Testis (tissue), 3 donors: ENCODE results near the gene PAGR1. TPM values are rescaled to one million over a fixed set of nuclear protein-coding genes. Genes with fewer than 3 reads are reported as not detected.

Source experiments
- DNase-seq: peaks from one replicate; pipeline ENCODE4 v3.0.0-alpha.2; 2019
- H3K27ac ChIP-seq, 2 donors: fragments of 200-600 bp; sonication (generic); one replicate each; pipeline ENCODE4 v1.5.1; 2019
- H3K27me3 ChIP-seq: fragments of 200-600 bp; sonication (generic); one replicate; pipeline ENCODE4 v1.5.1; 2019
- H3K36me3 ChIP-seq: fragments of 200-600 bp; sonication (generic); one replicate; pipeline ENCODE4 v1.5.1; 2017; ENCODE audit warnings: low read depth; ENCODE audit errors: missing control alignments
- H3K4me1 ChIP-seq: fragments of 200-600 bp; sonication (generic); one replicate; pipeline ENCODE4 v1.5.1; 2019
- H3K4me3 ChIP-seq, 2 donors: fragments of 200-600 bp; sonication (generic); one replicate each; pipeline ENCODE4 v1.5.1; 2017 to 2019
- H3K9me3 ChIP-seq: fragments of 200-600 bp; sonication (generic); one replicate; pipeline ENCODE4 v1.5.1; 2017
- POLR2A ChIP-seq: fragments of 450-650 bp; IDR thresholded peaks from one replicate; pipeline ENCODE4 v1.6.1; 2017; ENCODE audit warnings: antibody characterized with exemption, mild to moderate bottlenecking, moderate library complexity
- WGBS, 2 donors: methylation state at CpG; one replicate each; pipeline ENCODE4 v1.1.5; 2018; 5-methylcytosine and 5-hydroxymethylcytosine counted together
- intact Hi-C: fragments of 100-400 bp; cut with DNase I; formaldehyde crosslinking; loops from one replicate; pipeline ENCODE4 v1.15.1; 2023; ENCODE audit warnings: low total_unique reads
- polyA plus RNA-seq: library from polyadenylated mRNA; stranded (reverse); fragments of 350-450 nt; fragmentation: Illumina TruSeq; extraction: RNeasy Lipid Tissue Mini Kit (QIAGEN cat#74804); gene quantifications from one replicate; pipeline ENCODE4 v1.2.3, GENCODE V29; 2014; ENCODE audit warnings: low read depth, low replicate concordance; ENCODE audit not compliant: insufficient read depth
- total RNA-seq, 2 donors: library from RNA; depleted of rRNA; stranded (reverse); fragments of >200 nt; gene quantifications; one replicate each; pipeline ENCODE4 v1.2.3, GENCODE V29; 2016
- TF ChIP-seq, protein P1 (sequence below), 3 experiments: fragments of 450-650 bp in 2 of 3; fragments of 200-600 bp in 1 of 3; sonication (generic) in 1 of 3; IDR thresholded peaks; one replicate each; pipeline ENCODE4 v1.5.1; 2016 to 2019; ENCODE audit warnings: antibody characterized with exemption in 3 of 3, mild to moderate bottlenecking in 2 of 3, moderate library complexity in 1 of 3

Gene PAGR1
- total and polyA plus RNA-seq, 3 donors from 2014 or later, result 36.1 to 68.4 (median 53.0) TPM

DNA sequence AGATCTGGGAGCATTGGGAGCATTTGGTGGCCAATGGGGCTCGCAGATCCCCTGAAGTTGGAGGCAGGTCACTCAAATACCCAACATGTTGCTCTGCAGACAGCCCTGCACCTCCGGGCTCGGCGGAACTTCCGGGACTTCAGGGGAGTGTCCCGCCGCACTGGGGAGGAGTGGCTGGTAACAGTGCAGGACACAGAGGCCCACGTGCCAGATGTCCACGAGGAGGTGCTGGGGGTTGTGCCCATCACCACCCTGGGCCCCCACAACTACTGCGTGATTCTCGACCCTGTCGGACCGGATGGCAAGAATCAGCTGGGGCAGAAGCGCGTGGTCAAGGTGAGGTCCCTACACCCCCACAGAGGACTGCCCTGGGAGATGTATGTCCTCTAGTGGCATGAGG lies 20.7 kb downstream of the PAGR1 start:
- H3K4me1 ChIP-seq, result peaks cover 13% of the 10 kb centered on the region
- no peaks in the 10 kb centered on the region for H3K27me3 ChIP-seq
- TF ChIP-seq, protein P1, sequence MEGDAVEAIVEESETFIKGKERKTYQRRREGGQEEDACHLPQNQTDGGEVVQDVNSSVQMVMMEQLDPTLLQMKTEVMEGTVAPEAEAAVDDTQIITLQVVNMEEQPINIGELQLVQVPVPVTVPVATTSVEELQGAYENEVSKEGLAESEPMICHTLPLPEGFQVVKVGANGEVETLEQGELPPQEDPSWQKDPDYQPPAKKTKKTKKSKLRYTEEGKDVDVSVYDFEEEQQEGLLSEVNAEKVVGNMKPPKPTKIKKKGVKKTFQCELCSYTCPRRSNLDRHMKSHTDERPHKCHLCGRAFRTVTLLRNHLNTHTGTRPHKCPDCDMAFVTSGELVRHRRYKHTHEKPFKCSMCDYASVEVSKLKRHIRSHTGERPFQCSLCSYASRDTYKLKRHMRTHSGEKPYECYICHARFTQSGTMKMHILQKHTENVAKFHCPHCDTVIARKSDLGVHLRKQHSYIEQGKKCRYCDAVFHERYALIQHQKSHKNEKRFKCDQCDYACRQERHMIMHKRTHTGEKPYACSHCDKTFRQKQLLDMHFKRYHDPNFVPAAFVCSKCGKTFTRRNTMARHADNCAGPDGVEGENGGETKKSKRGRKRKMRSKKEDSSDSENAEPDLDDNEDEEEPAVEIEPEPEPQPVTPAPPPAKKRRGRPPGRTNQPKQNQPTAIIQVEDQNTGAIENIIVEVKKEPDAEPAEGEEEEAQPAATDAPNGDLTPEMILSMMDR (IDR thresholded peaks at IDR 0.05), result no peak
- TF ChIP-seq POLR2A, result no peak
- intact Hi-C loops, result no loop called here
- WGBS, 2 donors, result 69 to 75% methylated on average over 14 to 15 of the region's 15 CpGs
- no peak for DNase-seq
- H3K27ac ChIP-seq, result no peak overlapping the region
- H3K36me3 ChIP-seq, result no peaks in the 10 kb centered on the region
- H3K9me3 ChIP-seq, result no peaks in the 10 kb centered on the region
- no peak overlapping the region for H3K4me3 ChIP-seq

DNA sequence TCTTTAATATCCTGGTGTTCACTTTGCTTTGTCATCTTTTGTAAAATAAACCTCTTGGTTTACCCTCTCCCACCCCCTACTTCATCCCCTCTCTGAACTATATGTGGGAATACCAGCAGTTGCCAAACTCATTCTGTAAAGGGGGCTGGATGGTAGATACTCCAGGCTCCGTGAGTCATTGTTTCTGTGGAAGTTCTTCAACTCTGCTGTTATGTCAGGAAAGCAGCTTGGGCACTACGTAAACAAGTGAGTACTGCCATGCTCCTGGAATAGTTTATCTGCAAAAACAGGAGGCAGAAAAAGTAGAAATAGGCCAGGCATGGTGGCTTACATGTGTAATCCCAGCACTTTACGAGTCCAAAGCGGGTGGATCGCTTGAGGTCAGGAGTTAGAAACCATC lies 21.9 kb downstream of the PAGR1 start:
- Histone ChIP-seq H3K9me3 (no peaks in the 10 kb centered on the region), H3K27ac (no peak overlapping the region), H3K4me3 (no peak overlapping the region), H3K36me3 (no peaks in the 10 kb centered on the region), H3K4me1 (peaks cover 13% of the 10 kb centered on the region), H3K27me3 (no peaks in the 10 kb centered on the region)
- intact Hi-C loops, result no loop called here
- TF ChIP-seq POLR2A, result no peak
- no peak for DNase-seq
- 94 to 97% methylated on average over 5 of the region's 5 CpGs for WGBS, 2 donors

DNA sequence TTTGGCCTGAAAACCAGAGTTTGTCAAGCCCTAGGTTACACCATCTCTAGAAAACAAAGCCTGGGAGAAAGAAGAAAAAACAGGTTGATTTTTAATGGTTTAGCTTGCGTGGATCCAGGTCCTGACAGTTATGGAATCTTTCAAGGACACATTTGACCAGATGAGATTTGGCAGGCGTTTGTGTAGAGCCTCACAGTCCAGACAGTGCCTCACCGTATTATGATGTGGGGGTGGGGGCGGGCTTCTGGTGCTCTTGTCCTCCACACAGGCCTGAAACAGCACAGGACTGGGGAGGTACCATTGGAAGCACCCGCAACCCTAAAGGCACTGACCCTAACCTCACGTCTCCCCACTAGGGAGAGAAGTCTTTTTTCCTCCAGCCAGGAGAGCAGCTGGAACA lies 23.9 kb downstream of the PAGR1 start:
- peak; percentile 69 for DNase-seq
- Histone ChIP-seq H3K27me3 (no peaks in the 10 kb centered on the region), H3K36me3 (no peaks in the 10 kb centered on the region), H3K9me3 (no peaks in the 10 kb centered on the region), H3K4me3 (no peak overlapping the region), H3K27ac (no peak overlapping the region), H3K4me1 (peaks cover 13% of the 10 kb centered on the region)
- intact Hi-C loops, result no loop called here
- no peak for TF ChIP-seq POLR2A
- TF ChIP-seq, protein P1 (IDR thresholded peaks at IDR 0.05), result no peak
- WGBS, 2 donors, result 41 to 42% methylated on average over 6 of the region's 6 CpGs

DNA sequence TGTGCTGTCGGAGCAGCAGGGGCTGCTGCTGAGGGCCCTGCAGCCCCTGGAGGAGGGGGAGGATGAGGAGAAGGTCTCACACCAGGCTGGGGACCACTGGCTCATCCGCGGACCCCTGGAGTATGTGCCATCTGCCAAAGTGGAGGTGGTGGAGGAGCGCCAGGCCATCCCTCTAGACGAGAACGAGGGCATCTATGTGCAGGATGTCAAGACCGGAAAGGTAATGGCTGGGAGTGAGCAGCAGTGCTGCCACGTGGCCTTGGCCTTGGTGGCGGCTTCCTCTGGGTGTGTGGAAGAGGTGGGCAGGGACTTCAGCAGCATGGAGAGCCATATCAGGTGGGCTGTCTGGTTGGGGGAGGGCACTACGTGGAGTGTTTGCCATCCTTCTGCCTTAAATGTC lies 24.3 kb downstream of the PAGR1 start:
- no peak for DNase-seq
- peaks cover 14% of the 10 kb centered on the region for H3K4me1 ChIP-seq
- no peak for TF ChIP-seq POLR2A
- TF ChIP-seq, protein P1 (IDR thresholded peaks at IDR 0.05), result no peak
- intact Hi-C loops, result no loop called here
- H3K36me3 ChIP-seq, result no peaks in the 10 kb centered on the region
- 46 to 65% methylated on average over 4 to 10 of the region's 10 CpGs for WGBS, 2 donors
- no peak overlapping the region for H3K4me3 ChIP-seq
- no peaks in the 10 kb centered on the region for H3K27me3 ChIP-seq
- H3K9me3 ChIP-seq, result no peaks in the 10 kb centered on the region
- H3K27ac ChIP-seq, result no peak overlapping the region

DNA sequence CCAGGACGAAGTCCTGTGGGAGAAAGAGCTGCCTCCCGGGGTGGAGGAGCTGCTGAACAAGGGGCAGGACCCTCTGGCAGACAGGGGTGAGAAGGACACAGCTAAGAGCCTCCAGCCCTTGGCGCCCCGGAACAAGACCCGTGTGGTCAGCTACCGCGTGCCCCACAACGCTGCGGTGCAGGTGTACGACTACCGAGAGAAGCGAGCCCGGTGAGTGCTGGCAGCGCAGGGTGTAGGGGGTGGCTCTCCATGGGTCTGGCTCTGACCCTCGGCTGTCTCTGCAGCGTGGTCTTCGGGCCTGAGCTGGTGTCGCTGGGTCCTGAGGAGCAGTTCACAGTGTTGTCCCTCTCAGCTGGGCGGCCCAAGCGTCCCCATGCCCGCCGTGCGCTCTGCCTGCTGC lies 25.7 kb downstream of the PAGR1 start:
- Histone ChIP-seq H3K36me3 (no peaks in the 10 kb centered on the region), H3K27me3 (no peaks in the 10 kb centered on the region), H3K27ac (no peak overlapping the region), H3K9me3 (no peaks in the 10 kb centered on the region), H3K4me1 (peaks cover 19% of the 10 kb centered on the region), H3K4me3 (no peak overlapping the region)
- WGBS, 2 donors, result 95% methylated on average over 23 of the region's 23 CpGs; no CpG with 5 or more reads in 1 of the 2 donors
- TF ChIP-seq POLR2A, result no peak
- TF ChIP-seq, protein P1 (IDR thresholded peaks at IDR 0.05), result no peak
- DNase-seq, result no peak
- intact Hi-C loops, result no loop called here
